Stimulated activated CD4-positive, alpha-beta T cell treated with anti-CD3 and anti-CD28 coated beads, Interleukin-4, amount 100 ng/mL, for 4 hours (primary cell): Measurements from ENCODE around the gene PDE1A.

Experiments used
- DNase-seq, 2 experiments: peaks; one replicate each; pipeline ENCODE4 v3.0.0-alpha.2; 2020

The PDE1A gene

GRCh38 chr2:182186132-182186735 lies 240.6 kb downstream of the PDE1A start:
- no peak for DNase-seq

DNA sequence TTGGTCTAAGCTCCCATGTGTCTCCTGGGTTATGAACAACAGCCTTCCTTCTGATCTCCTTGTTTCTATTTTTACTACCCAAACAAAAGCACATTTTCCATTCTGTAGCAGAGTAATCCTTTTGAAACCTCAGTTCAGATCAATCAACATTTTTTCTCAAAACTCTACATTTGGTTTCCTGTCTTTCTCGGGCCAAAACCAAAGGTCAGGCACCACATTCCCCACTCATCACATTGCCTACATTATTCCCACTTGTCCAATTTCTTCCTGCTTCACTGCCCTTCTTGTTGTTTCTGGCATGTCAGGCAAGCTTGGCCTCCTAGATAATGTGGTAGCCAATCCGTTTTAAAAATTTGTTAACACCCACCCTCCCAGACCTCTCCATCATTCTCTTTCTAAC lies 244.4 kb downstream of the PDE1A start:
- no peak for DNase-seq

GRCh38 chr2:182181381-182181780 lies 245.5 kb downstream of the PDE1A start:
- DNase-seq: no peak

DNA sequence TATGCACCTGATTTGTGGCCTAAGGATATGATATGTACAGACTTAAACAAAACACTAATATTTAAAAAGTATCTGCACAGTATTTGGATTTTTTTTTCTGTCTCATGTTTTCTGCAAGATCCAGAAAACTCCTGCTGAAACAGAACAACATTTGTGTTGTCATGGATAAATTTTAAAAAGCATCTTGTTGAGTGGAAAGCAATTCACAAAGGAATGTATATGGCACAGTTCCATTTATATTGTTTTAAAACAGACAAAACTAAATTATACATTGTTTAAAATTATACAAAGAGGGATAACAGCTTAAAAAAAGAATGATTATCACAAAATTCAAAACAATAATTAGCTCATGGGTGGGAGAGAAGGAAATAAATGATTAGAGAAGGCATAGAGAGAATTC lies 247.7 kb downstream of the PDE1A start:
- DNase-seq: no peak

DNA sequence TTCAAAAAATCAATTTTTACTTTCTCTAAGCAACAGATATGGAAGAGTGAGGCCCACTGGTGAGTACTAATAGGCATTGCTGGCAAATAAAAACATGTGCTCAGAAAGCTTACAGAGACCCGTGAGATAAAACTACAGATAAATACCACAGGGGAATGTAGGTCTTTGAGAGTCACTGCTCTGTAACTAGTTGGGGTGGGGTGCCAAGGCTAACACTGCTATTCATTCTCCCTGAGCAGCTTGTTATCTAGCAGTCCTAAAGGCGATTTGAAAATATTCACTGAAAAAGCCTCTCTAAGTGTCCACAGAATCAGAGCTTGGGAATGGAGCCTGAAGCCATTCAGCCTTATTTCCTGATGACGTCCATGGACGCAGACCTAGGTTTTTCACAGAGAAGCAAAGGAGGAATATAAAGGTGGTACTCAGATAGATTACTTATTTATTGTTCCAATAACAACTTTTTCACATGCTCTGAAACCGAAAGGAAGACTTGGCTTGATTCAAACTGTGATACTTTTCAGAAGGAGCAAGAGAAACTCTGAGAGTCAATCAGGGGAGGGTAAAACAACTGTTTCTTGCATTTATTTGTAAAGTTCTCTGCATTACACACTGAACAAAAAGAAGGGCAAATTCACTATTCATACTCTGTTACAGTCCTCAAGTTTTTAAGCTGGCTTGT lies 252.8 kb downstream of the PDE1A start:
- DNase-seq: no peak

DNA sequence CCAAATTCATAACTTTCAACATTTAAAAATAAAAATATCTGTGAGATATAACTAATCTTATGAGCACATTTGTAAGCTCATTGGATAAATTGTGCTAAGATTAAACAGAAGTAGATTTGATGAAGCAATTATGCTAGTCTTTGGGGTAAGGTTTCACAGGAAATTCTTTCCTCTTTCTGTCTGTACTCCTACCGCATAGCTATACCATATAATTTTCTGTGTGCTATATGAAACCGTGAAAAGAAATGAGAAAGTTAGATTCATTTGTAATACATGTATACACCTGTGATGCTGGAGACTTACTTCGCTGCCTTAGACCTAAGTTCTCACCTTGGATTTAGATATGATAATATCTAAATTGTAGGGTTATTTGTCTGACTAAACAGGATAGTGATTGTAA lies 256.5 kb downstream of the PDE1A start:
- no peak for DNase-seq

DNA sequence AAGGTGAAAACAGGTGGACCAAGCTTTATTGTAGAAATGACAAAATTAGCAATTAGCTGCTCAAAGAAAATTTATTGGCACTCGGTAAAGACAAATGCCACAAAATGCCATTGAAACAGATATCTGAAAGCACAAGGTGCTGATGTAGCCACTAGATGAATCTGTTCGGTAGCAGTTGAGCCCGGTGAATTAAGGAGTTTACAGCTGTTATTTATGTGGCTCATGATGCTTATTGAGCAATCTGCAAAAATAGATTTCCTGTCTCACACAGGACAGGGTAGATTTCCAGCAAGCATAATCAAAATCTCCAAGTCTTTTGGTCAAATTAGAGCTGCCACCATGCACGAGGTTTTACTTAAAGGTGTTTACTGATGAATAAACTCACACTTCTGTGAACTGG lies 259.0 kb downstream of the PDE1A start:
- no peak for DNase-seq

GRCh38 chr2:182166841-182167240 lies 260.0 kb downstream of the PDE1A start:
- DNase-seq: no peak

- no peak for DNase-seq
These were observed 260.4 kb downstream of the PDE1A start for GRCh38 chr2:182166406-182166805.

DNA sequence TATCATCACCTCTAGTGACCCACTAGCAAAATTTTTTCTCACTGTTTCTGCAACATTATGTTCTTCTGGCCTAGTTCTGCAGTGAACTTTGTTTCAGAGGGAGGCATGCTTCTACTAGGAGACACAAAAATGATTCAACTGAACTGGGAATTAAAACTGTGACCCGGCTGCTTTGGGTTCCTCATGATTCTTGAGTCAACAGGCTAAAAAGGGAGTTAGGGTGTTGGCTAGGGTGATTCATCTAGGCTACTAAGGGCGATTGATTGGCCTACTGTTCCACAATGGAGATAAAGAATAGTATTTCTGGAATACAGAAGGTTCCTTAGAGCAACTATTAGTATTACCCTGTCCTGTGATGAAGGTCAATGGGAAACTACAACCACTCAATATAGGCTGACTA lies 261.6 kb downstream of the PDE1A start:
- DNase-seq: no peak

- DNase-seq: no peak
These were observed 262.1 kb downstream of the PDE1A start for GRCh38 chr2:182164686-182165085.

GRCh38 chr2:182163878-182164277 lies 263.0 kb downstream of the PDE1A start:
- DNase-seq: no peak

- no peak for DNase-seq
These were observed 278.5 kb downstream of the PDE1A start for GRCh38 chr2:182148344-182148743.

DNA sequence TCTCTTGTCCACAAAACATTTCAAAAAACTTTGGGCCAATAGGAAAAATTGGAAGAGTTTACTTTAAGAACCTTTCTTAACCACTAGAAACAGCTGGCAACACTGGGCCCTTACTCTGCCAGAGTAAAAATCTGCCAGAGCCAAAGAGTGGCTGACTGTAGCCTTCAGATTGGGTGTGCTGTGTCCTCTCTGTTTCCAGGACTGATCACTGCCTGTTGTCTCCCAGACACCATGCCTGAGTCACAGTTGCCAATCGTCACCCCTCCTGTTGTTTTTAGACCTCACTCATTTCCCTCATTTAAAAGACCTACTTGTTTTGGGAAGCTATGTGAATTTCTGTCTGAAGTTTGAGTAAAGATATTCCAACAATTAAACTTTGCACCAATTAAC lies 282.1 kb downstream of the PDE1A start:
- DNase-seq: no peak

DNA sequence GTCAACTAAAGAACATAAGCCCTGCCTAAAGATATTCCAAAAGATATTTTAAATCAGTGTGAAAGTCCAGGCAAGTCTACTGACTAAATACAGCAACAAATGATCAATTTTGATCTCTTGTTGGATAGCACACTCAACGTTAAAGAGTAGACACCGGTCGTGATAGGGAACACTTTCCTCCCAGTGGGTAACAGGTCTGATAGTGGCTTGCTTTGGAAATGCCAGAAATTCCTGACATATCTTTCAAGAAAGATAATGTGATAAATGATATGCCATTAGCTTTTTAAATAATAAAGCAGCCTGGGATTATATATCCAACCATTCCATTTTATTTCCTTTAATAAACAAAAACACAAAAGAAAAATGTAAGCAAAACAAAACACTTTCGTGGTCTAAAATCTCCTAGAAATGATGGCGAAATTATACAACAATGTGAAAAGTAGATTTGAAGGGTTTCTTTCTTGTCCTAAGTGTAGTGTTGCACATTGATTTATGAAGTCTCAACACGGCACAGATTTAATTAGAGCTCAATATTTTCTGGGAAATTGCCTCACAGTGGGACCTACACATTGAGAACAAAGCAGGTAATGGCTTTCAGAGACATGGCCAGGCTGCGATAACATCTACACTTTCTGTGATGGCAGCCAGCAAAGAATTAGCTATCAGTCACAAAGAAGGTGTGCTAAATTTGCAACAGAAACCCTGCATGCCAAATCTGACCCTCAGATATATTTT lies 282.6 kb downstream of the PDE1A start:
- no peak for DNase-seq

DNA sequence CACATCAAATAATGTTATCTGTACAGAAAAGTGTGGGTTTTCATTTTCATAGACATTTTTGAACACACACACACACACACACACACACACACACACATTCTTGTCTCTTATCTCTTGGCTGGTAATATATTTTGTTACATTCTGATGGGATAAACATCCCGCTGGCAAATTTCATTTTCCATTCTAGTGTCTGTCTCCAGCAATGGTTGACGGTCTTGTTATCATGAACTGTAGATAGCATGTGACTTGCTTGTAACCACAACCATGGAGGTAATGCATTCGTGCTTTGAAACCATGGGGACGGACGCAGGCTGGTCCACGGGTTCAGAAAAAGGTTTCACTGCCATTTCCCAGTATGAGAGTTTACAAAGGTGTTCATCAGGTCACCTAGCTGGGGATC lies 284.8 kb downstream of the PDE1A start:
- DNase-seq: no peak

DNA sequence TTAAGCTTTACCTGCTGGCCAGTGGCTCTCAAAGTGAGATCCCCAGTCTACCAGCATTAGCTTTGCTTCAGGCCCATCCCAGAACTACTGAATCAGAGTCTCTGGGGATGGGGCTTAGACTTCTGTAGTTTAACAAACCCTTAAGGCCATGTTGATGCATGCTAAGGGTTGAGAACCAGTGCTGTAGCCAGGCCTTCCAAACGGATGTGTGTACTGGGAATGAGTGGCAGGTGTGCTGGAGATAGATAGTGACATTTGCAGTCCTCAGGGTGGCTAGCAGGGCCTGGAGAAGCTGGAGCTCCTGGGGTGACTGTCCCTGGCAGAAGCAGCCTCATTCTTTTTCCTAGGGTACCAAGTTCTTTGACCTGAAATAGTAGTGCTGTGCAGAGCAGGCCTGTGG lies 292.6 kb downstream of the PDE1A start:
- DNase-seq: no peak

- DNase-seq: no peak
These were observed 293.5 kb downstream of the PDE1A start for GRCh38 chr2:182133195-182133891.

- DNase-seq: no peak
These were observed 294.2 kb downstream of the PDE1A start for GRCh38 chr2:182132605-182133004.

DNA sequence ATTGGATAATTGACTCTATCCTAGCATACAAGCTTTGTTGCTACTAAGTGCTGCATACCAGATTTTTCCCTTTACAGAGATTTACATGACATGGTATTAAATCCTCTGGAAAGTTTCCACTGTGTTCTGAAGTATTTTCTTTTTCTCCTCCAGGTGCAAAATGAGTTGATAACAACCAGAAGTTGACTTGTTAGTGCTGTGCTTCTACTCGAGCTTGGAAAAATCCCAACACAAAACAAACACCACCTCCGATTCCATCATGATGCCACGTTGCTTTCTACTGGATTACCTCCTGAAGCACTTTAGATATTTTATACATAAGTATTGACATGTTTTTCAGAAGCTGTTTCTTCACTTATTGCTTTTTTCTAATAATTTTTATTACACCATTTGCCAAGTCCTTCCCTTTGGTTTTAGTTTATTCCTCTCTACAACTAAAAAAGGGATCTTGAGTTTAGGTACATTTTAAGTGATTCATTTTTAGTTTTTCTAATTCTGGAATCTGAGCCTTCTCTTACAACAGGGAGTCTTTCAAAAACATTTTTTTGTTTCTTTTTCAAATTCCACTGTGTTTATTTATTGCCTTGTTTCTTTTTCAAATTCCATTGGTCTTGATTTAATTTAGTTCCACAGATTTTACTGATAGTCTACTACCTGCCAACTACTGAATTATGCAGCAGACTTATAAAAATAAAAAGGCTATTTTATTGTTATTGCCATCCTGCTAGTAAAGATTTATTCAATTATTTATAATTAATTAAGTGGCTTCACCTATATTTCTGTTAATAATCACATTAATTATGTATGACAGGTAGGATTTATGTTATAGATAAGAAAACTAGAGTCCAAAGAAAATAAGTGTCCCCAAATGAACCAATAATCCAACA lies 297.8 kb downstream of the PDE1A start:
- no peak for DNase-seq

GRCh38 chr2:182117196-182117595 lies 309.6 kb downstream of the PDE1A start:
- no peak for DNase-seq

GRCh38 chr2:182116774-182117173 lies 310.1 kb downstream of the PDE1A start:
- DNase-seq: no peak

DNA sequence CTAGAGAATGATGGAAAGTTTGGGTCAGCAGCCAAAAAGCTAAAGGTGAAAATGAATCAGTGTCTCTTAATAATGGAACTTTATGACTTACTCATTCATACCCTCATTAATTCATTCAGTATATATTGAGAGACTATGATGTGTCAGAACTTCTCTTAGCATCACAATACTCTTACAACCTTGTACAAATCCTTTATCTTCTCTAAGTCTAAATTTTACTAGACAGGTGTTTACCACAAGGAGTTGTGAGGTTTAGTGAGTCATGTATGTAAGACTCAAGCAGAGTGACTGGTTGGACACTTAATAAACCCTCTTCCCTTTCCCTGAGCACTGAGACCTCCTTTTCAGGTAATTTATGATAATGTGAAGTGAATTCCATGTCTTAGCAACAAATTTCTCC lies 311.6 kb downstream of the PDE1A start:
- DNase-seq: no peak
